ENCODE data around the gene NKAIN2.
"Not testable (repeated sequence)": the region's sequence is repeated elsewhere in the genome, so short reads cannot be mapped to it uniquely, and the experiment has no call there.

Gene NKAIN2

GRCh38 chr6:124723671-124724070 is 920.0 kb downstream of the NKAIN2 start:
- TF ChIP-seq CTCF (IDR thresholded peaks at IDR 0.05; ENCODE audit: low read depth, low read length, missing control alignments), result no peak
- no peak overlapping the region for H3K4me3 ChIP-seq (ENCODE audit: low read depth, low read length)
- no peak for DNase-seq (ENCODE audit: low read depth)

GRCh38 chr6:124737804-124738203 is 934.1 kb downstream of the NKAIN2 start:
- not testable (repeated sequence) for H3K4me3 ChIP-seq (ENCODE audit: low read depth, low read length); DNase-seq (ENCODE audit: low read depth)

GRCh38 chr6:124738482-124738881 is 934.8 kb downstream of the NKAIN2 start:
- no peak for TF ChIP-seq CTCF (IDR thresholded peaks at IDR 0.05; ENCODE audit: low read depth, low read length, missing control alignments)
- DNase-seq (ENCODE audit: low read depth), result no peak
- no peak overlapping the region for H3K4me3 ChIP-seq (ENCODE audit: low read depth, low read length)

GRCh38 chr6:124741341-124741740 is 937.7 kb downstream of the NKAIN2 start:
- no peak for DNase-seq (ENCODE audit: low read depth)
- H3K4me3 ChIP-seq (ENCODE audit: low read depth, low read length), result no peak overlapping the region
- TF ChIP-seq CTCF (IDR thresholded peaks at IDR 0.05; ENCODE audit: low read depth, low read length, missing control alignments), result no peak

- no peak for TF ChIP-seq CTCF (IDR thresholded peaks at IDR 0.05; ENCODE audit: low read depth, low read length, missing control alignments)
- H3K4me3 ChIP-seq (ENCODE audit: low read depth, low read length), result no peak overlapping the region
- DNase-seq (ENCODE audit: low read depth), result no peak
Measured at GRCh38 chr6:124742971-124743370, 939.3 kb downstream of the NKAIN2 start.

GRCh38 chr6:124743420-124743819 is 939.8 kb downstream of the NKAIN2 start:
- H3K4me3 ChIP-seq (ENCODE audit: low read depth, low read length), result no peak overlapping the region
- TF ChIP-seq CTCF (IDR thresholded peaks at IDR 0.05; ENCODE audit: low read depth, low read length, missing control alignments), result no peak
- no peak for DNase-seq (ENCODE audit: low read depth)

GRCh38 chr6:124747349-124747748 is 943.7 kb downstream of the NKAIN2 start:
- DNase-seq (ENCODE audit: low read depth), result no peak
- no peak for TF ChIP-seq CTCF (IDR thresholded peaks at IDR 0.05; ENCODE audit: low read depth, low read length, missing control alignments)
- H3K4me3 ChIP-seq (ENCODE audit: low read depth, low read length), result no peak overlapping the region

- TF ChIP-seq CTCF (IDR thresholded peaks at IDR 0.05; ENCODE audit: low read depth, low read length, missing control alignments), result no peak
- DNase-seq (ENCODE audit: low read depth), result no peak
- H3K4me3 ChIP-seq (ENCODE audit: low read depth, low read length), result no peak overlapping the region
Measured at GRCh38 chr6:124748778-124749177, 945.1 kb downstream of the NKAIN2 start.
